H1 (cell line): ENCODE data around the gene ZFYVE1. TPM values are rescaled to one million over a fixed set of nuclear protein-coding genes. Genes with fewer than 3 reads are reported as not detected.

Experiments used
- ATF2 ChIP-seq: IDR thresholded peaks from 2 replicates; pipeline ENCODE4 v1.6.1; 2012; ENCODE audit warnings: low read length, inconsistent platforms
- ATF3 ChIP-seq: IDR thresholded peaks from 2 replicates; pipeline ENCODE4 v1.6.1; 2011; ENCODE audit warnings: low read depth, mild to moderate bottlenecking, low read length; ENCODE audit not compliant: insufficient read depth
- CBX5 ChIP-seq: fragments of 300-800, 300-1000 bp; sonication (generic); IDR thresholded peaks from 2 replicates; pipeline ENCODE4 v1.7.1; 2016; ENCODE audit warnings: antibody characterized with exemption, low read length, low read depth
- CBX8 ChIP-seq: fragments of 300-800, 300-1000 bp; sonication (generic); IDR thresholded peaks from 2 replicates; pipeline ENCODE4 v1.7.1; 2016; ENCODE audit warnings: low read depth, low read length, borderline replicate concordance
- CREB1 ChIP-seq: IDR thresholded peaks from 2 replicates; pipeline ENCODE4 v1.6.1; 2012; ENCODE audit warnings: inconsistent platforms
- CTBP2 ChIP-seq: IDR thresholded peaks from 2 replicates; pipeline ENCODE4 v1.7.0; 2011; ENCODE audit warnings: borderline replicate concordance, mild to moderate bottlenecking, moderate library complexity, mixed read lengths, low read length; ENCODE audit not compliant: insufficient read depth, insufficient read length
- EZH2 ChIP-seq: fragments of 200-600 bp; sonication (generic); IDR thresholded peaks from 2 replicates; pipeline ENCODE4 v1.7.1; 2012; ENCODE audit warnings: low read depth, mild to moderate bottlenecking, moderate library complexity, low read length, inconsistent platforms; ENCODE audit not compliant: severe bottlenecking
- GABPA ChIP-seq: IDR thresholded peaks from 2 replicates; pipeline ENCODE4 v1.6.1; 2011; ENCODE audit warnings: mild to moderate bottlenecking, low read length, moderate library complexity, borderline replicate concordance; ENCODE audit not compliant: insufficient read depth
- GTF2F1 ChIP-seq: IDR thresholded peaks from 2 replicates; pipeline ENCODE4 v1.6.1; 2012; ENCODE audit warnings: low read depth, low read length, improper control_type of control experiment, borderline replicate concordance
- JUN ChIP-seq: IDR thresholded peaks from 2 replicates; pipeline ENCODE4 v1.6.1; 2011; ENCODE audit warnings: low read depth, mild to moderate bottlenecking, improper control_type of control experiment, low read length
- MAFK ChIP-seq: IDR thresholded peaks from 2 replicates; pipeline ENCODE4 v1.6.1; 2012; ENCODE audit warnings: low read depth, mild to moderate bottlenecking, improper control_type of control experiment, low read length
- POLR2A ChIP-seq, 2 experiments: IDR thresholded peaks; 1 replicate in 1 of 2; 2 replicates in 1 of 2; pipeline ENCODE4 v1.6.1; 2011; ENCODE audit warnings: low read depth in 2 of 2, low read length in 2 of 2, mild to moderate bottlenecking in 2 of 2; ENCODE audit errors: control extremely low read depth in 1 of 2
- RAD21 ChIP-seq, 2 experiments: IDR thresholded peaks in 1 of 2; conservative IDR thresholded peaks in 1 of 2; 2 replicates each; pipeline ENCODE4 v1.6.1; 2011; ENCODE audit warnings: low read depth in 2 of 2, low read length in 2 of 2, improper control_type of control experiment in 1 of 2, inconsistent platforms in 1 of 2, mild to moderate bottlenecking in 1 of 2, moderate library complexity in 1 of 2
- RNF2 ChIP-seq: fragments of 200-900, 300-1000 bp; sonication (generic); IDR thresholded peaks from 2 replicates; pipeline ENCODE4 v1.7.1; 2016; ENCODE audit warnings: borderline replicate concordance, low read depth, mild to moderate bottlenecking, antibody characterized with exemption, low read length; ENCODE audit not compliant: poor library complexity, severe bottlenecking; ENCODE audit errors: missing control alignments
- SIRT6 ChIP-seq: IDR thresholded peaks from one replicate; pipeline ENCODE4 v1.7.1; 2012; ENCODE audit warnings: low read length, inconsistent platforms
- SP4 ChIP-seq: IDR thresholded peaks from 2 replicates; pipeline ENCODE4 v1.6.1; 2012; ENCODE audit warnings: low read length, inconsistent platforms
- SUZ12 ChIP-seq: fragments of 200-600 bp; sonication (generic); IDR thresholded peaks from 2 replicates; pipeline ENCODE4 v1.6.1; 2012; ENCODE audit warnings: mild to moderate bottlenecking, inconsistent platforms, low read length, moderate library complexity, mixed read lengths
- TAF7 ChIP-seq: optimal IDR thresholded peaks from 2 replicates; pipeline ENCODE3; 2011; ENCODE audit warnings: low read depth, mild to moderate bottlenecking, inconsistent platforms, low read length, moderate library complexity, borderline replicate concordance
- YY1 ChIP-seq: IDR thresholded peaks from 2 replicates; pipeline ENCODE4 v1.6.1; 2011; ENCODE audit warnings: low read depth, mild to moderate bottlenecking, low read length
- polyA plus RNA-seq, 7 experiments: library from polyadenylated mRNA; depleted of rRNA in 3 of 7; stranded (reverse) in 5 of 7; unstranded in 2 of 7; fragments of >200 nt in 5 of 7; fragments of 200-250 nt in 2 of 7; gene quantifications; 1 replicate in 5 of 7; 2 replicates in 1 of 7; 4 replicates in 1 of 7; pipeline versions ENCODE4 v1.2.1 to v1.2.3, GENCODE V29; 2011 to 2013; ENCODE audit warnings: missing spikeins in 2 of 7, mixed read lengths in 2 of 7
- total RNA-seq: library from RNA; stranded (reverse); fragmentation: NEBNext Ultra II Directional; extraction: Animal tissue kit (Norgen Biotek cat#: 25700); gene quantifications from 2 replicates; pipeline ENCODE4 v1.2.1, GENCODE V29; 2021

ZFYVE1 gene
- total and polyA plus RNA-seq, 2 of the 8 experiments (the other 6 are each of a cell fraction or from before 2014, with no cell fraction given) = 9.8 to 12.5 TPM

GRCh38 chr14:73026845-73027542 is at the start of gene ZFYVE1 (continued):
- no peak for TF ChIP-seq ATF2
- 0 out of 2 replicates have a peak, but pooled peaks have one; percentile 27 for TF ChIP-seq ATF3
- no peak for TF ChIP-seq SUZ12
- TF ChIP-seq CREB1 = peak; percentile 87
- TF ChIP-seq SP4 = peak; percentile 82; the same call in 1 of the 2 replicates
- TF ChIP-seq POLR2A (IDR thresholded peaks at IDR 0.05; ENCODE audit: control extremely low read depth in 1 of 2, low read depth in 2 of 2, low read length in 2 of 2) = peak in 1 of 2 experiments; percentile 65; a peak in 2 of 3 replicates
- 0 out of 2 replicates have a peak, but pooled peaks have one; percentile 16 for TF ChIP-seq YY1
- TF ChIP-seq CBX8 = no peak
- TF ChIP-seq SIRT6 = no peak
- TF ChIP-seq TAF7 = no peak
- TF ChIP-seq RNF2 = no peak
- no peak for TF ChIP-seq GABPA
- TF ChIP-seq GTF2F1 = no peak
- TF ChIP-seq JUN = no peak
- TF ChIP-seq CBX5 = no peak
- TF ChIP-seq MAFK = no peak
- TF ChIP-seq RAD21 (IDR thresholded peaks at IDR 0.05 in 1 of 2, conservative IDR thresholded peaks at IDR 0.05 in 1 of 2; ENCODE audit: low read depth in 2 of 2, low read length in 2 of 2) = no peak
- TF ChIP-seq CTBP2 = no peak
- TF ChIP-seq EZH2 = no peak
